ENCODE measurements around the gene CCNI2.

DNA sequence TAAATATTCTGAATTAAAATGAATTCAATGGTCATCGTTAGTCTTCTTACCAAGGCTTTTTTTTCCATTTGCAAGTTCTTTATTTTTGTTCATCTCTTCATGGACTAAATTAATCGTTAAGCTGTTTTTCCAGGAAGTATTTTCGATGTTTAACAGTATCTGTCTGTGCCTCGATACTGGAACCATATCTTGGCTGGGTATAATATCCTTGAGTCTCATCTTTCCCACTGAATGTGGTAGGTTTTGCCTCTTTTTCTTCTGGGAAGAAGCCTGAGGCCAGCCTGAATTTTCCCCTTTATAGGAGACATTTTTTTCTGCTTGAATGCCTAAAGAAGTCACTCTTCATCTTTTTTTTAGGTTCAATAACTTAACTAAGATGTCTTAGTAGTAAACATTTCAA lies 33.8 kb downstream of the CCNI2 start:
- TF ChIP-seq SMAD4 (CRISPR knock-in tag; IDR thresholded peaks at IDR 0.05) (no peak), KAT7 (CRISPR knock-in tag; IDR thresholded peaks at IDR 0.05; ENCODE audit: borderline replicate concordance) (no peak), ZNF317 (CRISPR knock-in tag; IDR thresholded peaks at IDR 0.05; ENCODE audit: borderline replicate concordance, low read depth) (no peak), NR3C1 (CRISPR knock-in tag; conservative IDR thresholded peaks at IDR 0.05; ENCODE audit: low read depth) (no peak), SP1 (CRISPR knock-in tag; conservative IDR thresholded peaks at IDR 0.05) (no peak), RELA (CRISPR knock-in tag; IDR thresholded peaks at IDR 0.05; ENCODE audit: borderline replicate concordance) (no peak)
- TF ChIP-seq, protein P1, sequence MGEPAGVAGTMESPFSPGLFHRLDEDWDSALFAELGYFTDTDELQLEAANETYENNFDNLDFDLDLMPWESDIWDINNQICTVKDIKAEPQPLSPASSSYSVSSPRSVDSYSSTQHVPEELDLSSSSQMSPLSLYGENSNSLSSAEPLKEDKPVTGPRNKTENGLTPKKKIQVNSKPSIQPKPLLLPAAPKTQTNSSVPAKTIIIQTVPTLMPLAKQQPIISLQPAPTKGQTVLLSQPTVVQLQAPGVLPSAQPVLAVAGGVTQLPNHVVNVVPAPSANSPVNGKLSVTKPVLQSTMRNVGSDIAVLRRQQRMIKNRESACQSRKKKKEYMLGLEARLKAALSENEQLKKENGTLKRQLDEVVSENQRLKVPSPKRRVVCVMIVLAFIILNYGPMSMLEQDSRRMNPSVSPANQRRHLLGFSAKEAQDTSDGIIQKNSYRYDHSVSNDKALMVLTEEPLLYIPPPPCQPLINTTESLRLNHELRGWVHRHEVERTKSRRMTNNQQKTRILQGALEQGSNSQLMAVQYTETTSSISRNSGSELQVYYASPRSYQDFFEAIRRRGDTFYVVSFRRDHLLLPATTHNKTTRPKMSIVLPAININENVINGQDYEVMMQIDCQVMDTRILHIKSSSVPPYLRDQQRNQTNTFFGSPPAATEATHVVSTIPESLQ (CRISPR knock-in tag; IDR thresholded peaks at IDR 0.05) = no peak
- TF ChIP-seq, protein P2, sequence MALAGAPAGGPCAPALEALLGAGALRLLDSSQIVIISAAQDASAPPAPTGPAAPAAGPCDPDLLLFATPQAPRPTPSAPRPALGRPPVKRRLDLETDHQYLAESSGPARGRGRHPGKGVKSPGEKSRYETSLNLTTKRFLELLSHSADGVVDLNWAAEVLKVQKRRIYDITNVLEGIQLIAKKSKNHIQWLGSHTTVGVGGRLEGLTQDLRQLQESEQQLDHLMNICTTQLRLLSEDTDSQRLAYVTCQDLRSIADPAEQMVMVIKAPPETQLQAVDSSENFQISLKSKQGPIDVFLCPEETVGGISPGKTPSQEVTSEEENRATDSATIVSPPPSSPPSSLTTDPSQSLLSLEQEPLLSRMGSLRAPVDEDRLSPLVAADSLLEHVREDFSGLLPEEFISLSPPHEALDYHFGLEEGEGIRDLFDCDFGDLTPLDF (CRISPR knock-in tag; IDR thresholded peaks at IDR 0.05) = no peak
- TF ChIP-seq, protein P3, sequence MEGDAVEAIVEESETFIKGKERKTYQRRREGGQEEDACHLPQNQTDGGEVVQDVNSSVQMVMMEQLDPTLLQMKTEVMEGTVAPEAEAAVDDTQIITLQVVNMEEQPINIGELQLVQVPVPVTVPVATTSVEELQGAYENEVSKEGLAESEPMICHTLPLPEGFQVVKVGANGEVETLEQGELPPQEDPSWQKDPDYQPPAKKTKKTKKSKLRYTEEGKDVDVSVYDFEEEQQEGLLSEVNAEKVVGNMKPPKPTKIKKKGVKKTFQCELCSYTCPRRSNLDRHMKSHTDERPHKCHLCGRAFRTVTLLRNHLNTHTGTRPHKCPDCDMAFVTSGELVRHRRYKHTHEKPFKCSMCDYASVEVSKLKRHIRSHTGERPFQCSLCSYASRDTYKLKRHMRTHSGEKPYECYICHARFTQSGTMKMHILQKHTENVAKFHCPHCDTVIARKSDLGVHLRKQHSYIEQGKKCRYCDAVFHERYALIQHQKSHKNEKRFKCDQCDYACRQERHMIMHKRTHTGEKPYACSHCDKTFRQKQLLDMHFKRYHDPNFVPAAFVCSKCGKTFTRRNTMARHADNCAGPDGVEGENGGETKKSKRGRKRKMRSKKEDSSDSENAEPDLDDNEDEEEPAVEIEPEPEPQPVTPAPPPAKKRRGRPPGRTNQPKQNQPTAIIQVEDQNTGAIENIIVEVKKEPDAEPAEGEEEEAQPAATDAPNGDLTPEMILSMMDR (IDR thresholded peaks at IDR 0.05) = no peak
- TF ChIP-seq, protein P4, sequence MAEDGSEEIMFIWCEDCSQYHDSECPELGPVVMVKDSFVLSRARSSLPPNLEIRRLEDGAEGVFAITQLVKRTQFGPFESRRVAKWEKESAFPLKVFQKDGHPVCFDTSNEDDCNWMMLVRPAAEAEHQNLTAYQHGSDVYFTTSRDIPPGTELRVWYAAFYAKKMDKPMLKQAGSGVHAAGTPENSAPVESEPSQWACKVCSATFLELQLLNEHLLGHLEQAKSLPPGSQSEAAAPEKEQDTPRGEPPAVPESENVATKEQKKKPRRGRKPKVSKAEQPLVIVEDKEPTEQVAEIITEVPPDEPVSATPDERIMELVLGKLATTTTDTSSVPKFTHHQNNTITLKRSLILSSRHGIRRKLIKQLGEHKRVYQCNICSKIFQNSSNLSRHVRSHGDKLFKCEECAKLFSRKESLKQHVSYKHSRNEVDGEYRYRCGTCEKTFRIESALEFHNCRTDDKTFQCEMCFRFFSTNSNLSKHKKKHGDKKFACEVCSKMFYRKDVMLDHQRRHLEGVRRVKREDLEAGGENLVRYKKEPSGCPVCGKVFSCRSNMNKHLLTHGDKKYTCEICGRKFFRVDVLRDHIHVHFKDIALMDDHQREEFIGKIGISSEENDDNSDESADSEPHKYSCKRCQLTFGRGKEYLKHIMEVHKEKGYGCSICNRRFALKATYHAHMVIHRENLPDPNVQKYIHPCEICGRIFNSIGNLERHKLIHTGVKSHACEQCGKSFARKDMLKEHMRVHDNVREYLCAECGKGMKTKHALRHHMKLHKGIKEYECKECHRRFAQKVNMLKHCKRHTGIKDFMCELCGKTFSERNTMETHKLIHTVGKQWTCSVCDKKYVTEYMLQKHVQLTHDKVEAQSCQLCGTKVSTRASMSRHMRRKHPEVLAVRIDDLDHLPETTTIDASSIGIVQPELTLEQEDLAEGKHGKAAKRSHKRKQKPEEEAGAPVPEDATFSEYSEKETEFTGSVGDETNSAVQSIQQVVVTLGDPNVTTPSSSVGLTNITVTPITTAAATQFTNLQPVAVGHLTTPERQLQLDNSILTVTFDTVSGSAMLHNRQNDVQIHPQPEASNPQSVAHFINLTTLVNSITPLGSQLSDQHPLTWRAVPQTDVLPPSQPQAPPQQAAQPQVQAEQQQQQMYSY (CRISPR knock-in tag; IDR thresholded peaks at IDR 0.05) = no peak
- TF ChIP-seq, protein P5, sequence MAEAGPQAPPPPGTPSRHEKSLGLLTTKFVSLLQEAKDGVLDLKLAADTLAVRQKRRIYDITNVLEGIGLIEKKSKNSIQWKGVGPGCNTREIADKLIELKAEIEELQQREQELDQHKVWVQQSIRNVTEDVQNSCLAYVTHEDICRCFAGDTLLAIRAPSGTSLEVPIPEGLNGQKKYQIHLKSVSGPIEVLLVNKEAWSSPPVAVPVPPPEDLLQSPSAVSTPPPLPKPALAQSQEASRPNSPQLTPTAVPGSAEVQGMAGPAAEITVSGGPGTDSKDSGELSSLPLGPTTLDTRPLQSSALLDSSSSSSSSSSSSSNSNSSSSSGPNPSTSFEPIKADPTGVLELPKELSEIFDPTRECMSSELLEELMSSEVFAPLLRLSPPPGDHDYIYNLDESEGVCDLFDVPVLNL (CRISPR knock-in tag; IDR thresholded peaks at IDR 0.05; ENCODE audit: borderline replicate concordance, low read depth) = no peak
- TF ChIP-seq, protein P6, sequence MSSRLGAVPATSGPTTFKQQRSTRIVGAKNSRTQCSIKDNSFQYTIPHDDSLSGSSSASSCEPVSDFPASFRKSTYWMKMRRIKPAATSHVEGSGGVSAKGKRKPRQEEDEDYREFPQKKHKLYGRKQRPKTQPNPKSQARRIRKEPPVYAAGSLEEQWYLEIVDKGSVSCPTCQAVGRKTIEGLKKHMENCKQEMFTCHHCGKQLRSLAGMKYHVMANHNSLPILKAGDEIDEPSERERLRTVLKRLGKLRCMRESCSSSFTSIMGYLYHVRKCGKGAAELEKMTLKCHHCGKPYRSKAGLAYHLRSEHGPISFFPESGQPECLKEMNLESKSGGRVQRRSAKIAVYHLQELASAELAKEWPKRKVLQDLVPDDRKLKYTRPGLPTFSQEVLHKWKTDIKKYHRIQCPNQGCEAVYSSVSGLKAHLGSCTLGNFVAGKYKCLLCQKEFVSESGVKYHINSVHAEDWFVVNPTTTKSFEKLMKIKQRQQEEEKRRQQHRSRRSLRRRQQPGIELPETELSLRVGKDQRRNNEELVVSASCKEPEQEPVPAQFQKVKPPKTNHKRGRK (CRISPR knock-in tag; IDR thresholded peaks at IDR 0.05; ENCODE audit: borderline replicate concordance) = no peak

All from WTC11 (cell line).